Heart right ventricle (tissue), 16 donors: Measurements from ENCODE around the gene HCFC1. TPM values are rescaled to one million over a fixed set of nuclear protein-coding genes. Genes with fewer than 3 reads are reported as not detected.

Source experiments
- ATAC-seq, 8 donors: fragments of 200-7000 bp; cut with Tn5 transposase; one replicate each; pipeline ENCODE4 v1.9.1; 2020; ENCODE audit warnings: mild to moderate bottlenecking in 8 of 8, moderate library complexity in 8 of 8, moderate number of reproducible peaks in 1 of 8
- DNase-seq, 2 donors: peaks; one replicate each; pipeline ENCODE4 v3.0.0-alpha.2; 2020
- H3K27ac ChIP-seq, 10 donors: fragments of 200-600 bp; sonication (generic) in 2 of 10; one replicate each; pipeline versions ENCODE4 v1.5.0 to v1.8.0; 2020 to 2022; ENCODE audit warnings: mild to moderate bottlenecking in 3 of 10
- H3K27me3 ChIP-seq, 7 donors: fragments of 200-600 bp; one replicate each; pipeline ENCODE4 v1.8.0; 2021 to 2022; ENCODE audit warnings: mild to moderate bottlenecking in 2 of 7
- H3K36me3 ChIP-seq, 9 donors: fragments of 200-600 bp; sonication (generic) in 1 of 9; one replicate each; pipeline versions ENCODE4 v1.5.0 to v1.8.0; 2020 to 2022; ENCODE audit warnings: mild to moderate bottlenecking in 2 of 9
- H3K4me1 ChIP-seq, 9 donors: fragments of 200-600 bp; sonication (generic) in 1 of 9; one replicate each; pipeline versions ENCODE4 v1.5.0 to v1.8.0; 2020 to 2022; ENCODE audit warnings: mild to moderate bottlenecking in 4 of 9
- H3K4me3 ChIP-seq, 10 donors: fragments of 200-600 bp; sonication (generic) in 2 of 10; one replicate each; pipeline versions ENCODE4 v1.5.0 to v1.8.0; 2020 to 2022; ENCODE audit warnings: mild to moderate bottlenecking in 7 of 10, moderate library complexity in 2 of 10
- H3K9me3 ChIP-seq, 11 donors: fragments of 200-600 bp in 10 of 11; sonication (generic) in 2 of 11; one replicate each; pipeline versions ENCODE4 v1.5.0 to v1.8.0; 2013 to 2022; ENCODE audit warnings: mild to moderate bottlenecking in 2 of 11, control low read depth in 1 of 11, moderate library complexity in 1 of 11
- CTCF ChIP-seq, 9 donors: fragments of 200-600 bp; sonication (generic) in 2 of 9; IDR thresholded peaks; one replicate each; pipeline versions ENCODE4 v1.5.0 to v1.8.0; 2021 to 2022; ENCODE audit warnings: antibody characterized with exemption in 9 of 9, mild to moderate bottlenecking in 5 of 9, moderate library complexity in 1 of 9
- WGBS, 2 donors: extraction: QIAGEN DNeasy Blood & Tissue Kit; methylation state at CpG; one replicate each; pipeline ENCODE4 v1.1.7; 2013; ENCODE audit warnings: inconsistent platforms in 1 of 2; 5-methylcytosine and 5-hydroxymethylcytosine counted together
- intact Hi-C, 10 donors: fragments of 100-400 bp; cut with DNase I; formaldehyde crosslinking; loops; one replicate each; pipeline versions ENCODE4 v1.11.1 to v1.14.2; 2022
- polyA plus RNA-seq, 2 donors: library from polyadenylated mRNA; stranded (reverse); fragments of 200-250 nt; gene quantifications; one replicate each; pipeline ENCODE4 v1.2.3, GENCODE V29; 2013
- total RNA-seq, 10 donors: library from RNA; stranded (reverse); fragmentation: NEBNext Ultra II Directional in 3 of 10; extraction: Animal tissue kit (Norgen Biotek cat#: 25700) in 3 of 10; gene quantifications; one replicate each; pipeline versions ENCODE4 v1.2.1 to v1.2.4, GENCODE V29; 2021 to 2023
- donor health status: Arrhythmogenic right ventricular cardiomyopathy.
- donor health status: ischemic (EF 13 %, LVEDD 7.1; RV severe dilation, severe dysfunction).
- donor health status: healthy with polysubstance abuse.
- donor health status: DM: no; HTN: yes; CAD: no.
- donor health status: DM: no; HTN: no; CAD: no.
- donor health status: ischemic (EF 25% LVEDD 6.9; RV normal size, moderate dysfunction).
- donor health status: ischemic (EF 25% LVEDD 5.7; RV mildly dilated, moderate dysfunction).
- donor health status: healthy.
- donor health status: DM: yes; HTN: yes; CAD: no.
- donor health status: Ischemic cardiomyopathy.
- donor health status: ischemic (EF 35%, LVEDD 5.7; RV mildly dilated, moderate dysfunction).
- donor health status: nonischemic (EF 11% LVEDD 7.7; RV severe dilation, severe dysfunction).
- donor health status: DM: yes; HTN: yes; CAD: no.
- donor health status: PGD.
- donor health status: ischemic (EF 29% LVEDD 5.4; RV normal size, mild dysfunction).
- donor health status: nonischemic (EF 23%, LVEDD 6.1; RV moderate dilation, normal function).

HCFC1 gene
- total and polyA plus RNA-seq, 12 donors = 12.3 to 41.6 (median 31.2) TPM

- H3K9me3 ChIP-seq = no peaks in the 10 kb centered on the region
- WGBS, 2 donors = 83% methylated on average over 10 of the region's 10 CpGs
- ATAC-seq (no peak), DNase-seq (no peak)
- H3K4me3 ChIP-seq = no peak overlapping the region
- intact Hi-C loops = no loop called here
- peaks cover 0 to 57% (median 0%) of the 10 kb centered on the region in 7 donors for H3K27me3 ChIP-seq
- H3K27ac ChIP-seq = no peak overlapping the region
- H3K4me1 ChIP-seq = peaks cover 0 to 31% (median 11%) of the 10 kb centered on the region in 9 donors
- no peak for TF ChIP-seq CTCF (IDR thresholded peaks at IDR 0.05)
- peaks cover 0 to 3% (median 0%) of the 10 kb centered on the region in 9 donors for H3K36me3 ChIP-seq
These were observed 33.3 kb downstream of the HCFC1 start for GRCh38 chrX:153938226-153938786.

GRCh38 chrX:153937056-153937455 lies 34.6 kb downstream of the HCFC1 start:
- H3K4me1 ChIP-seq = peaks cover 0 to 34% (median 15%) of the 10 kb centered on the region in 9 donors
- no peaks in the 10 kb centered on the region for H3K9me3 ChIP-seq
- peaks cover 0 to 14% (median 0%) of the 10 kb centered on the region in 9 donors for H3K36me3 ChIP-seq
- no peak overlapping the region for H3K4me3 ChIP-seq
- WGBS, 2 donors = 89 to 97% methylated on average over 3 of the region's 3 CpGs
- no peak for DNase-seq
- ATAC-seq = no peak
- intact Hi-C loops = no loop called here
- peaks cover 0 to 45% (median 0%) of the 10 kb centered on the region in 7 donors for H3K27me3 ChIP-seq
- no peak for TF ChIP-seq CTCF (IDR thresholded peaks at IDR 0.05)
- no peak overlapping the region for H3K27ac ChIP-seq

- Histone ChIP-seq H3K27ac (peak overlapping the region in 5 of 10 donors; percentile 39 to 80 (median 58)), H3K4me1 (peaks cover 0 to 21% (median 15%) of the 10 kb centered on the region in 9 donors), H3K27me3 (peaks cover 0 to 28% (median 0%) of the 10 kb centered on the region in 7 donors), H3K9me3 (no peaks in the 10 kb centered on the region), H3K36me3 (peaks cover 0 to 31% (median 0%) of the 10 kb centered on the region in 9 donors), H3K4me3 (peak overlapping the region; percentile 10 to 78 (median 67))
- no peak for DNase-seq
- ATAC-seq = peak in 1 of 8 donors; percentile 11
- WGBS, 2 donors = 14 to 28% methylated on average over 16 to 28 of the region's 32 CpGs
- TF ChIP-seq CTCF (IDR thresholded peaks at IDR 0.05) = no peak
- intact Hi-C loops = no loop called here
These were observed 36.2 kb downstream of the HCFC1 start for GRCh38 chrX:153935326-153935851.

- WGBS, 2 donors = 0% methylated on average over 7 to 56 of the region's 87 CpGs
- DNase-seq (peak; percentile 54 to 75), ATAC-seq (peak; percentile 92 to 98 (median 96))
- Histone ChIP-seq H3K36me3 (peaks cover 0 to 37% (median 0%) of the 10 kb centered on the region in 9 donors), H3K9me3 (no peaks in the 10 kb centered on the region), H3K27ac (peak within 1 kb of the TSS in 9 of 10 donors; percentile 70 to 82 (median 78)), H3K27me3 (peaks cover 0 to 23% (median 0%) of the 10 kb centered on the region in 7 donors), H3K4me1 (peaks cover 0 to 24% (median 15%) of the 10 kb centered on the region in 9 donors), H3K4me3 (peak within 1 kb of the TSS; percentile 58 to 78 (median 71))
- no peak for TF ChIP-seq CTCF (IDR thresholded peaks at IDR 0.05)
- intact Hi-C loops = no loop called here
These were observed 36.8 kb downstream of the HCFC1 start, which contains the start of gene NAA10 for GRCh38 chrX:153934762-153935325. Gene NAA10 (minus strand): TSS chrX:153935037. CDS start chrX:153934904, 133 bp downstream.
